K562 (cell line): ENCODE data around the gene WNT7B.

Experiments
- CHD4 ChIP-seq: fragments of 200-600 bp; sonication (generic); IDR thresholded peaks from 3 replicates; pipeline ENCODE4 v1.6.1; 2012; ENCODE audit warnings: low read depth, mild to moderate bottlenecking, mixed read lengths, low read length, inconsistent platforms; ENCODE audit not compliant: insufficient read depth, insufficient replicate concordance, poor library complexity, severe bottlenecking
- CTCF ChIP-seq, 3 experiments: IDR thresholded peaks in 2 of 3; conservative IDR thresholded peaks in 1 of 3; 2 replicates each; pipeline ENCODE4 v1.5.1; 2011 to 2012; ENCODE audit warnings: low read length in 3 of 3, mild to moderate bottlenecking in 3 of 3, control low read depth in 2 of 3, improper control_type of control experiment in 1 of 3, inconsistent platforms in 1 of 3, low read depth in 1 of 3, mixed read lengths in 1 of 3, moderate library complexity in 1 of 3; ENCODE audit not compliant: insufficient read depth in 2 of 3
- E2F4 ChIP-seq: sonication (generic); formaldehyde crosslinking; IDR thresholded peaks from 2 replicates; pipeline ENCODE4 v1.8.0; 2022; ENCODE audit warnings: mild to moderate bottlenecking, low read depth, missing genetic modification reagents
- GATA2 ChIP-seq: sonication (generic); formaldehyde crosslinking; IDR thresholded peaks from 2 replicates; pipeline ENCODE4 v1.4.0; 2020; ENCODE audit warnings: mild to moderate bottlenecking, missing genetic modification reagents
- PATZ1 ChIP-seq: fragments of 250-450 bp; sonication (Bioruptor Pico); IDR thresholded peaks from 2 replicates; pipeline ENCODE4 v1.5.0; 2020; ENCODE audit warnings: mild to moderate bottlenecking, borderline replicate concordance
- POLR2AphosphoS5 ChIP-seq: IDR thresholded peaks from 2 replicates; pipeline ENCODE4 v1.6.1; 2011; ENCODE audit warnings: mild to moderate bottlenecking, low read depth, low read length, moderate library complexity; ENCODE audit not compliant: control insufficient read depth, insufficient read depth
- VEZF1 ChIP-seq: fragments of 200-800 bp; sonication (Bioruptor generic); IDR thresholded peaks from 2 replicates; pipeline ENCODE4 v1.6.1; 2017; ENCODE audit warnings: missing genetic modification characterization, missing compliant biosample characterization
- ZNF384 ChIP-seq: IDR thresholded peaks from 2 replicates; pipeline ENCODE4 v1.6.1; 2012; ENCODE audit warnings: low read depth, low read length, improper control_type of control experiment
- ZNF589 ChIP-seq: fragments of 200-800 bp; sonication (Bioruptor generic); IDR thresholded peaks from 2 replicates; pipeline ENCODE4 v1.6.1; 2016; ENCODE audit warnings: low read depth, missing genetic modification characterization, missing compliant biosample characterization
- ZNF707 ChIP-seq: fragments of 250-450 bp; sonication (Bioruptor Pico); conservative IDR thresholded peaks from 2 replicates; pipeline ENCODE4 v1.8.0; 2022; ENCODE audit warnings: inconsistent platforms, mild to moderate bottlenecking, moderate library complexity

- TF ChIP-seq GATA2 (CRISPR knock-in tag) (no peak), VEZF1 (CRISPR knock-in tag) (no peak), ZNF384 (no peak), POLR2AphosphoS5 (no peak), CHD4 (no peak), PATZ1 (CRISPR knock-in tag) (no peak), CTCF (IDR thresholded peaks at IDR 0.05 in 2 of 3, conservative IDR thresholded peaks at IDR 0.05 in 1 of 3; ENCODE audit: insufficient read depth in 2 of 3, low read depth in 1 of 3, low read length in 3 of 3) (no peak), ZNF589 (no peak), ZNF707 (CRISPR knock-in tag) (no peak), E2F4 (CRISPR knock-in tag) (no peak)
These were observed 41.9 kb upstream of the WNT7B start for GRCh38 chr22:46018859-46019258.
